IMR-90 (cell line): ENCODE measurements around the gene KRT33A. TPM values are rescaled to one million over a fixed set of nuclear protein-coding genes. Genes with fewer than 3 reads are reported as not detected.

Experiments used
- ATAC-seq: fragments of 200-7000 bp; cut with Tn5 transposase; 2 replicates; pipeline ENCODE4 v1.9.1; 2020; ENCODE audit warnings: low read depth, mild to moderate bottlenecking, moderate library complexity
- BruUV-seq: library from RNA; stranded (reverse); fragments of 400-500 nt; replicated peaks from 2 replicates; lab custom pipeline; 2021; lab: Mats Ljungman, UMichigan
- CTCF ChIA-PET: fragments of 300-600 bp; formaldehyde crosslinking; extraction: SDS; loops from one replicate; lab custom pipeline; 2021; ENCODE audit warnings: antibody characterized with exemption; lab: Yijun Ruan, JAX
- POLR2A ChIA-PET: fragments of 300-600 bp; sonication (Branson Sonifier 250); formaldehyde crosslinking; loops from one replicate; lab custom pipeline; 2022; ENCODE audit warnings: antibody characterized with exemption; ENCODE audit not compliant: unreplicated experiment; lab: Charles Lee
- DNase-seq: peaks from one replicate; pipeline ENCODE4 v3.0.0; 2013
- H2AFZ ChIP-seq: replicated peaks from 2 replicates; pipeline ENCODE3; 2013; ENCODE audit warnings: low read length, mild to moderate bottlenecking; ENCODE audit not compliant: poor library complexity
- H2AK5ac ChIP-seq: 2 replicates; pipeline ENCODE4 v1.6.1; 2013; ENCODE audit warnings: low read depth, low read length, inconsistent platforms
- H2AK9ac ChIP-seq: replicated peaks from 2 replicates; pipeline ENCODE3; 2013; ENCODE audit warnings: mild to moderate bottlenecking, low read depth, low read length, moderate library complexity; ENCODE audit not compliant: poor library complexity
- H2BK120ac ChIP-seq: 2 replicates; pipeline ENCODE4 v1.6.1; 2013; ENCODE audit warnings: low read depth, low read length, inconsistent platforms
- H2BK15ac ChIP-seq: 3 replicates; pipeline ENCODE4 v1.6.1; 2013; ENCODE audit warnings: low read depth, low read length, inconsistent platforms
- H2BK20ac ChIP-seq: 2 replicates; pipeline ENCODE4 v1.6.1; 2013; ENCODE audit warnings: low read depth, mild to moderate bottlenecking, inconsistent platforms, low read length, moderate library complexity
- H2BK5ac ChIP-seq: 2 replicates; pipeline ENCODE4 v1.6.1; 2013; ENCODE audit warnings: mild to moderate bottlenecking, low read depth, low read length, inconsistent platforms; ENCODE audit not compliant: poor library complexity, severe bottlenecking
- H3K14ac ChIP-seq: replicated peaks from 2 replicates; pipeline ENCODE4 v1.6.1; 2013; ENCODE audit warnings: low read depth, low read length, inconsistent platforms
- H3K18ac ChIP-seq: 2 replicates; pipeline ENCODE4 v1.6.1; 2013; ENCODE audit warnings: low read depth, low read length, control low read depth
- H3K23ac ChIP-seq: 2 replicates; pipeline ENCODE4 v1.6.1; 2013; ENCODE audit warnings: low read depth, low read length, inconsistent platforms
- H3K27ac ChIP-seq: 2 replicates; pipeline ENCODE4 v1.5.1; 2013; ENCODE audit warnings: mild to moderate bottlenecking, control low read depth, low read length; ENCODE audit not compliant: insufficient read depth
- H3K27me3 ChIP-seq: 2 replicates; pipeline ENCODE4 v1.6.1; 2013; ENCODE audit warnings: low read length; ENCODE audit not compliant: control insufficient read depth, insufficient read depth
- H3K36me3 ChIP-seq: 2 replicates; pipeline ENCODE4 v1.6.1; 2013; ENCODE audit warnings: low read length, mixed read lengths; ENCODE audit not compliant: control insufficient read depth, insufficient read depth
- H3K4ac ChIP-seq: 2 replicates; pipeline ENCODE4 v1.6.1; 2013; ENCODE audit warnings: low read depth, low read length, inconsistent platforms
- H3K4me1 ChIP-seq: 2 replicates; pipeline ENCODE4 v1.6.1; 2013; ENCODE audit warnings: low read length, mixed read lengths; ENCODE audit not compliant: control insufficient read depth, insufficient read depth
- H3K4me2 ChIP-seq: 2 replicates; pipeline ENCODE4 v1.6.1; 2013; ENCODE audit warnings: low read depth, mild to moderate bottlenecking, control low read depth, low read length, moderate library complexity
- H3K4me3 ChIP-seq: 2 replicates; pipeline ENCODE4 v1.5.1; 2013; ENCODE audit warnings: low read depth, mild to moderate bottlenecking, control low read depth, low read length, moderate library complexity; ENCODE audit not compliant: insufficient read depth
- H3K56ac ChIP-seq: 2 replicates; pipeline ENCODE4 v1.6.1; 2013; ENCODE audit warnings: low read length, inconsistent platforms; ENCODE audit not compliant: insufficient read depth; ENCODE audit errors: extremely low read depth
- H3K79me1 ChIP-seq, 2 experiments: 2 replicates each; pipeline ENCODE4 v1.6.1; 2013; ENCODE audit warnings: low read length in 2 of 2, inconsistent platforms in 1 of 2, low read depth in 1 of 2
- H3K9ac ChIP-seq: 2 replicates; pipeline ENCODE4 v1.6.1; 2013; ENCODE audit warnings: low read depth, low read length, control low read depth
- H3K9me1 ChIP-seq: 2 replicates; pipeline ENCODE4 v1.6.1; 2013; ENCODE audit warnings: low read length, inconsistent platforms; ENCODE audit not compliant: insufficient read depth
- H3K9me3 ChIP-seq: 2 replicates; pipeline ENCODE4 v1.6.1; 2013; ENCODE audit warnings: low read length; ENCODE audit not compliant: control insufficient read depth, insufficient read depth
- H4K20me1 ChIP-seq: 2 replicates; pipeline ENCODE4 v1.6.1; 2013; ENCODE audit warnings: low read length, inconsistent platforms; ENCODE audit not compliant: insufficient read depth
- H4K5ac ChIP-seq: 2 replicates; pipeline ENCODE4 v1.6.1; 2013; ENCODE audit warnings: mild to moderate bottlenecking, low read depth, low read length, control low read depth
- H4K8ac ChIP-seq, 2 experiments: 2 replicates each; pipeline ENCODE4 v1.6.1; 2013; ENCODE audit warnings: low read depth in 2 of 2, low read length in 2 of 2, control low read depth in 1 of 2, inconsistent platforms in 1 of 2
- H4K91ac ChIP-seq: 2 replicates; pipeline ENCODE4 v1.6.1; 2013; ENCODE audit warnings: low read depth, low read length, inconsistent platforms; ENCODE audit not compliant: insufficient read depth
- BHLHE40 ChIP-seq: fragments of 150-350 bp; IDR thresholded peaks from 2 replicates; pipeline ENCODE4 v1.6.1; 2016; ENCODE audit warnings: mild to moderate bottlenecking, low read depth, low read length
- CHD1 ChIP-seq: IDR thresholded peaks from 2 replicates; pipeline ENCODE4 v1.6.1; 2012; ENCODE audit warnings: low read depth, low read length, improper control_type of control experiment
- FOS ChIP-seq: fragments of 150-350 bp; IDR thresholded peaks from 2 replicates; pipeline ENCODE4 v1.6.1; 2016; ENCODE audit warnings: low read depth, low read length
- MAZ ChIP-seq: IDR thresholded peaks from 2 replicates; pipeline ENCODE4 v1.6.1; 2012; ENCODE audit warnings: low read depth, mild to moderate bottlenecking, low read length, improper control_type of control experiment, moderate library complexity, borderline replicate concordance
- MXI1 ChIP-seq: IDR thresholded peaks from 2 replicates; pipeline ENCODE4 v1.6.1; 2012; ENCODE audit warnings: low read depth, mild to moderate bottlenecking, low read length, moderate library complexity, borderline replicate concordance
- NFE2L2 ChIP-seq: fragments of 150-350 bp; IDR thresholded peaks from 2 replicates; pipeline ENCODE4 v1.6.1; 2016; ENCODE audit warnings: low read depth, mild to moderate bottlenecking, low read length
- POLR2A ChIP-seq: IDR thresholded peaks from 2 replicates; pipeline ENCODE4 v1.6.1; 2012; ENCODE audit warnings: mild to moderate bottlenecking, low read depth, low read length
- RAD21 ChIP-seq: IDR thresholded peaks from 2 replicates; pipeline ENCODE4 v1.6.1; 2012; ENCODE audit warnings: low read length, improper control_type of control experiment
- RCOR1 ChIP-seq: IDR thresholded peaks from 2 replicates; pipeline ENCODE4 v1.6.1; 2012; ENCODE audit warnings: mild to moderate bottlenecking, low read length, improper control_type of control experiment; ENCODE audit not compliant: insufficient replicate concordance
- RFX5 ChIP-seq: IDR thresholded peaks from 2 replicates; pipeline ENCODE4 v1.8.0; 2012; ENCODE audit warnings: low read depth, mild to moderate bottlenecking, low read length, moderate library complexity
- SMC3 ChIP-seq: fragments of 150-350 bp; IDR thresholded peaks from 2 replicates; pipeline ENCODE4 v1.6.1; 2016; ENCODE audit warnings: low read depth, mild to moderate bottlenecking, antibody characterized with exemption, low read length, moderate library complexity
- WGBS, 2 experiments: methylation state at CpG; one replicate each; pipeline versions ENCODE4 v1.1.5 to v1.1.7; 2013; ENCODE audit warnings: missing lambda C conversion rate in 2 of 2; ENCODE audit not compliant: insufficient read length in 1 of 2; ENCODE audit errors: extremely low coverage in 2 of 2; 5-methylcytosine and 5-hydroxymethylcytosine counted together
- dilution Hi-C: fragments of 300-500 bp; cut with HindIII; formaldehyde crosslinking; loops from one replicate; pipeline ENCODE4 v1.14.3; 2018; ENCODE audit warnings: low sequenced_read_pairs; ENCODE audit not compliant: unreplicated experiment
- in situ Hi-C: fragments of 300-500 bp; cut with MboI; formaldehyde crosslinking; loops from 3 replicates; pipeline ENCODE4 v1.14.3; 2019; ENCODE audit warnings: low sequenced_read_pairs, inconsistent platforms, mixed read lengths
- intact Hi-C: fragments of 100-400 bp; cut with micrococcal nuclease; formaldehyde crosslinking; loops from 2 replicates; pipeline ENCODE4 v1.10.0; 2022
- polyA plus RNA-seq, 3 experiments: library from polyadenylated mRNA; depleted of rRNA; stranded (reverse); fragments of >200 nt; gene quantifications; 2 replicates each; pipeline ENCODE4 v1.2.3, GENCODE V29; 2012; ENCODE audit warnings: low replicate concordance in 1 of 3
- total RNA-seq: library from RNA; depleted of rRNA; stranded (reverse); fragments of >200 nt; gene quantifications from 2 replicates; pipeline ENCODE4 v1.2.3, GENCODE V29; 2012

KRT33A gene
- total and polyA plus RNA-seq, 2 of the 4 experiments (the other 2 are of a cell fraction): not detected

GRCh38 chr17:41351177-41351576, 549 bp upstream of the KRT33A start (continued):
- TF ChIP-seq MAZ: no peak
- TF ChIP-seq MXI1: no peak
- TF ChIP-seq POLR2A: no peak

GRCh38 chr17:41347869-41348760, 2.5 kb downstream of the KRT33A start:
- Histone ChIP-seq H2AFZ (no peak overlapping the region), H3K4me3 (no peak overlapping the region), H3K79me1 (no peaks in the 10 kb centered on the region), H3K27me3 (0 out of 2 replicates have a peak, but pooled peaks cover 5% of the 10 kb centered on the region), H4K20me1 (no peaks in the 10 kb centered on the region), H3K9me1 (peaks cover 3% of the 10 kb centered on the region; the same call in 1 of the 2 replicates), H3K56ac (no peak overlapping the region), H4K91ac (no peak overlapping the region), H4K5ac (no peak overlapping the region), H3K18ac (no peak overlapping the region), H2BK5ac (no peak overlapping the region), H3K4ac (no peak overlapping the region), H3K14ac (no peak overlapping the region), H3K23ac (no peak overlapping the region), H2BK20ac (no peak overlapping the region), H2AK5ac (no peak overlapping the region), H3K4me1 (peaks cover 2% of the 10 kb centered on the region), H2AK9ac (no peak overlapping the region), H2BK120ac (no peak overlapping the region), H3K9me3 (peaks cover 4% of the 10 kb centered on the region), H3K27ac (no peak overlapping the region), H4K8ac (no peak overlapping the region), H3K9ac (no peak overlapping the region), H2BK15ac (no peak overlapping the region), H3K36me3 (no peaks in the 10 kb centered on the region), H3K4me2 (no peak overlapping the region)
- no TSS peak for BruUV-seq
- DNase-seq: no peak
- ATAC-seq: no peak
- ChIA-PET CTCF (interaction anchor here (0.6 kb wide), 1 partner anchor 402 kb away, joined by 4 read pairs; no protein-coding TSS in a partner anchor), POLR2A (no interaction called here)
- in situ Hi-C loops (no loop called here), intact Hi-C loops (no loop called here), dilution Hi-C loops (no loop called here)
- TF ChIP-seq SMC3 (no peak), NFE2L2 (no peak), BHLHE40 (no peak), POLR2A (no peak), CHD1 (no peak), RCOR1 (no peak), MAZ (no peak), RAD21 (no peak), MXI1 (no peak), RFX5 (no peak), FOS (no peak)
- no CpG with 5 or more reads among the region's 7 CpGs for WGBS, 2 experiments
